ENCODE results near the gene WIF1.

Gene WIF1

GRCh38 chr12:65121049-65121955 is at the start of gene WIF1:
Gene WIF1 (minus strand): TSS chr12:65121305. CDS start chr12:65121191, 114 bp downstream.
- in situ Hi-C loops (cut with MboI; ENCODE audit: low sequenced_read_pairs), result no loop called here

DNA sequence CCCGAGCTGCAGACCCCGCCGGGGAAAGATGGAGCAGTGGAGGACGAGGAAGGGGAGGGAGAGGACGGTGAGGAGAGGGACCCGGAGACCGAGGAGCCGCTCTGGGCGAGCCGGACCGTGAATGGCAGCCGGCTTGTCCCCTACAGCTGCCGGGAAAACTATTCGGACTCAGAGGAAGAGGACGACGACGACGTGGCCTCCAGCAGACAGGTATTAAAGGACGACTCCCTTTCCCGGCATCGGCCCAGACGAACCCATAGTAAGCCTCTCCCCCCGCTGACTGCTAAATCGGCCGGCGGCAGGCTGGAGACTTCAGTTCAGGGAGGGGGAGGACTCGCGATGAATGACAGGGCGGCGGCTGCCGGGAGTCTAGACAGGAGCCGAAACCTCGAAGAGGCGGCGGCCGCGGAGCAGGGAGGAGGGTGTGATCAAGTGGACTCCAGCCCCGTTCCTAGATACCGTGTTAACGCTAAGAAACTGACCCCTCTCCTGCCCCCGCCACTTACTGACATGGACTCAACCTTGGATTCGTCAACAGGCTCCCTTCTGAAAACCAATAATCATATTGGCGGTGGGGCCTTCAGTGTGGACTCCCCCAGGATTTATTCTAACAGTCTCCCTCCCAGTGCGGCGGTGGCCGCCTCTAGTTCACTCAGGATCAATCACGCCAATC is 49.2 kb upstream of the WIF1 start:
- in situ Hi-C loops (cut with MboI; ENCODE audit: low sequenced_read_pairs), result no loop called here

- in situ Hi-C loops (cut with MboI; ENCODE audit: low sequenced_read_pairs), result no loop called here
Measured at GRCh38 chr12:65169320-65170208, 48.5 kb upstream of the WIF1 start, which contains the start of gene LEMD3. Gene LEMD3 (plus strand): TSS chr12:65169583. CDS start chr12:65169597, 14 bp downstream.

DNA sequence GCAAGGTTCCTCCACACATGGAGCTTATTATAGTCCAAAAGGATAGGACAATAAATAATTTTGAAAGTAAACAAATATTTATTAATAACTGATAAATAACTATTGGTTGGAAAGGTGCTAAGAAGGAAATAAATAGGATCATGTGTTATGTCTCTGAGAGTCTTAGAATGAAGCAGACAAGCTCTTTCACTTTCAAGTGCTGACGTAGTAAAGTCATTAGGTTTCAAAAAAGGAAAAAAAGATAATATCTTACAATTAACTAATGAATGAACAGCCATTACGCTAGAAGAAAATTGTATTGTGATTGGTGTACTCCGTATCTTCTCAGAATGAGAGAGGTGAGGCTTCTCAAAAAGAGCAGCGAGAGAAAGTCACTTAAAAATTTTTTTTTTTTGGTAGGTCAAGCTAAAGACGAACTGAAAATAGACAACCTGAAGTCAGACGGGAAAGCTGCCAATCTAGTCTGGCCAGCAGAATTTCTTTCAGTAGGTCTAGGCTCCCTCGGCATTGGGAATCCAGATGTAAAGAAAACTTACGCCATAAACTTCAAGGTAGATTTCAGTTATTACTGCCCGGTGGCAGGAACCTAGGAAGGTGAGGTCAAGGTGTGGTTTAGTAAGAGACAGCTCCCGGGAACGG is 47.7 kb upstream of the WIF1 start:
- in situ Hi-C loops (cut with MboI; ENCODE audit: low sequenced_read_pairs), result no loop called here

- in situ Hi-C loops (cut with MboI; ENCODE audit: low sequenced_read_pairs), result no loop called here
Measured at GRCh38 chr12:65164774-65165173, 43.7 kb upstream of the WIF1 start.

DNA sequence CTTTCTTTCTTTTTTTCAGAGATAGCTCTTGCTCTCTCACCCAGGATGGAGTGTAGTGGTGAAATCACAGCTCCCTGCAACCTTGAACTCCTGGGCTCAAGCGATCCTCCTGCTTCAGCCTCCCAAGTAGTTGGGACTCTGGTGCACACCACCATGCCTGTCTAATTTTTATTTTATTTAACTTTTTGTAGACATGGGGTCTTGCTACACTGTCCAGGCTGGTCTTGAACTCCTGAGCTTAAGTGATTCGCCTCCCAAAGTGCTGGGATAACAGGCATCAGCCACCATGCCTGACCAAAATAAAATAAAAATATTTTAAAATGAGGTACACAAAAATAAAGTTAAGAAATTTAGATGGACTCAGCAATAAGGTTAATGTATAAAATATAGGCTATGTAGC is 43.1 kb upstream of the WIF1 start:
- in situ Hi-C loops (cut with MboI; ENCODE audit: low sequenced_read_pairs), result no loop called here

DNA sequence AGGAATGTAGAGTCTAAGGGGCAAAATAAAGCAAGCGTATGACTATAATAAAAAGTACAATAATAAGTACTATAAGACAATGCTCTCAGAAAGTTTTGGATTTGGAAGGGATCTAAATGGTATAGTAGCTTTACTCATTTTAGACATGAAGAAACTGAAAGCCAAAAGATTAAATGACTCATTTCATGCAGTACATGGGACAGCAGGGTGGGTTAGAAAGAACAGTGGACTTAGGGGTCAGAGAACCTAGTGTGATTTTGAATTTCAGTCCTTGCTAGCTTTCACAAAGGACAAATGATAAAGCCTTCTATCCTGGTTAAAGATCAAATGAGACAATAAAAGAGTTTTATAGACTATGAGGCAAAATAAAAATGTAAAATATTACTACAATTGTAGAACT is 41.5 kb upstream of the WIF1 start:
- in situ Hi-C loops (cut with MboI; ENCODE audit: low sequenced_read_pairs), result no loop called here

GRCh38 chr12:65157091-65157490 is 36.0 kb upstream of the WIF1 start:
- in situ Hi-C loops (cut with MboI; ENCODE audit: low sequenced_read_pairs), result no loop called here

DNA sequence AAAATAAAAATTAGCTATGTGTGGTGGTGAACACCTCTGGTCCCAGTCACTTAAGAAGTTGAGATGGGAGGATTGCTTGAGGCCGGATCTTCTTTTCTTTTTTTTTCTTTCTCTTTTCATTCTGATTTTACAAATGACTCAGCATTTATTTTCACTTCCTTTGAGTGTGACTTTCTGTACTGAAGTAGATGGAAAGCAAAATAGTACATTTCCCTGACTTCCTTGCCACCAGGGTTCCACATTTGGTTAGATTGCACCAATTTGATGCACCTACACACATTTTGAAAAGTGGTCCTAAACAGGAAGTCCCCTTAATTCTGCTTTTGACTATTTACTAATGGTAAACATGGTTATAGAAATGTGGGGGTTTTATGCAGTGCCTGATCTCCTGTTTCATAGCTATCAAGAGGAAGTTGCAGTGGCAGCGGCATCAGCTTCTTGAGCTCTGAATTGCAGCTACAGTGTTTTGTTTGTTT is 35.3 kb upstream of the WIF1 start:
- in situ Hi-C loops (cut with MboI; ENCODE audit: low sequenced_read_pairs), result no loop called here

GRCh38 chr12:65155784-65156183 is 34.7 kb upstream of the WIF1 start:
- in situ Hi-C loops (cut with MboI; ENCODE audit: low sequenced_read_pairs), result no loop called here

- in situ Hi-C loops (cut with MboI; ENCODE audit: low sequenced_read_pairs), result no loop called here
Measured at GRCh38 chr12:65152596-65152995, 31.5 kb upstream of the WIF1 start.

DNA sequence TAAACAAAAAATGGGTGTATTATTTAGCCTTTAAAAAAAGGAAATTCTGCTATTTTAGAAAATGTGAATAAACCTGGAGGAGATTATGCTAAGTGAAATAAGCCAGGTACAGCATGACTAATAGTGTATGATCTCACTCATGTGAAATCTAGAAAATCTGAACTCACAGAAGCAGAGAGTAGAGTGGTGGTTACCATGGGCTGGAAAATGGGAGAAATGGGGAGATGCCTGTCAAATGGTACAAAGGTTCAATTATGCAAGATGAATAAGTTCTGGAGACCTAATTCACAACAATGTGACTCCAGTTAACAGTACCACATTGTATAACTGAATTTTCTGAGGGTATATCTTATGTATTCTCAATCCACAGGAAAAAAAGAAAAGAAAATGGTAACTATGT is 30.9 kb upstream of the WIF1 start:
- in situ Hi-C loops (cut with MboI; ENCODE audit: low sequenced_read_pairs), result no loop called here

GRCh38 chr12:65147312-65147905 is 26.3 kb upstream of the WIF1 start:
- in situ Hi-C loops (cut with MboI; ENCODE audit: low sequenced_read_pairs), result no loop called here

GRCh38 chr12:65140738-65141137 is 19.6 kb upstream of the WIF1 start:
- in situ Hi-C loops (cut with MboI; ENCODE audit: low sequenced_read_pairs), result no loop called here

DNA sequence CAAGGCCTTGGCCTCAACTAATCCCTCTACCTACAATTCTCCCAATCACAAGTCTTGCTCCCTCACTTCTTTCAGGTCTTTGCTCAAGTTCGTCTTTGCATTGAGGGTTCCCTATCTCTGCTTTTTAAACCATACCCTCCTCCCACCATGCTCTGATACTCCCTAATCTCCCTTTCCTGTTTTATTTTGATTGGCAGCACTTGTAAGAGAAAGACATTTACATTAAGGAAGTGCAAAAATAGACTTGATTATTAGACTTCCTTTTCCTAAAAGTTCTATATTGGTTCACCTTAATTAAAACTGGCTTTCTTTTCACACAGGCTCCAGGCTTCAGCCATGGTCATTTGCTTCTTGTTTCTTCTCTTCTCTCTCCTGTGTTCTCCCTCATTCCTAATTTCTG is 18.3 kb upstream of the WIF1 start:
- in situ Hi-C loops (cut with MboI; ENCODE audit: low sequenced_read_pairs), result no loop called here

DNA sequence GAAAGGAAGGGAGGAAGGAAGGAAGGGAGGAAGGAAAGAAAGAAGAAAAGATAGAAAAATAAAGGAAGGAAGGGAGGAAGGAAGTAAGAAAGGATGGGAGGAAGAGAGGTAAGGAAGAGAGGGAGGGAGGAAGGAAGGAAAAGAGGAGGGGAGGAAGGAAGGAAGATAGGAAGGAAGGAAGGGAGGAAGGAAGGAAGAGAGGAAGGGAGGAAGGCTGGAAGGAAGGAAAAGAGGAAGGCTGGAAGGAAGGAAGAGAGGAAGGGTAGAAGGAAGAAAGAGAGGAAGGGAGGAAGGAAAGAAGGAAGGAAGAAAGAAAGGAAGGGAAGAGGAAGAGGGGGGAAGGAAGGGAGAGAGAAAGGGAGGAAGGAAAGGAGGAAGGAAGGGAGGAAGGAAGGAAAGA is 12.8 kb upstream of the WIF1 start:
- in situ Hi-C loops (cut with MboI; ENCODE audit: low sequenced_read_pairs), result no loop called here

- in situ Hi-C loops (cut with MboI; ENCODE audit: low sequenced_read_pairs), result no loop called here
Measured at GRCh38 chr12:65126482-65126881, 5.4 kb upstream of the WIF1 start.

DNA sequence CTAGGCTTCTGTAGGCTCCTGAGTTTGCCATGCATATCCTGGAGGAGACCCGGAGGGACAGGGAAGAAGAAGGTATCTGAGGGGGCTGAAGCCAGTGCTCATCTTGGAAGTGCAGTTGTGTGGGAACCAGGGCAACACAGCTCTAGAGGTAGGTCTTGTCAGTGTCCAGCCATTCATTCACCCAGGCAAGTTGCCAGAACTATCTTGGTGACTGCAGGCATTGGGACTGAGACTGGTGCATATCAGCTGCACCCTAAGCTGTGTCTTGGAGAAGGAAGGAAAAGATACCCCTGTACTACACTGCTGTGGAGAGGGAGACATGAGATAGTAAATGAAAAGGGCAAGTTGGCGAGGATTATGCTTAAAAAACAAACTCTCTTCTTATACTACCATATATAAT is 4.9 kb upstream of the WIF1 start:
- in situ Hi-C loops (cut with MboI; ENCODE audit: low sequenced_read_pairs), result no loop called here

- in situ Hi-C loops (cut with MboI; ENCODE audit: low sequenced_read_pairs), result no loop called here
Measured at GRCh38 chr12:65125247-65125646, 4.1 kb upstream of the WIF1 start.

DNA sequence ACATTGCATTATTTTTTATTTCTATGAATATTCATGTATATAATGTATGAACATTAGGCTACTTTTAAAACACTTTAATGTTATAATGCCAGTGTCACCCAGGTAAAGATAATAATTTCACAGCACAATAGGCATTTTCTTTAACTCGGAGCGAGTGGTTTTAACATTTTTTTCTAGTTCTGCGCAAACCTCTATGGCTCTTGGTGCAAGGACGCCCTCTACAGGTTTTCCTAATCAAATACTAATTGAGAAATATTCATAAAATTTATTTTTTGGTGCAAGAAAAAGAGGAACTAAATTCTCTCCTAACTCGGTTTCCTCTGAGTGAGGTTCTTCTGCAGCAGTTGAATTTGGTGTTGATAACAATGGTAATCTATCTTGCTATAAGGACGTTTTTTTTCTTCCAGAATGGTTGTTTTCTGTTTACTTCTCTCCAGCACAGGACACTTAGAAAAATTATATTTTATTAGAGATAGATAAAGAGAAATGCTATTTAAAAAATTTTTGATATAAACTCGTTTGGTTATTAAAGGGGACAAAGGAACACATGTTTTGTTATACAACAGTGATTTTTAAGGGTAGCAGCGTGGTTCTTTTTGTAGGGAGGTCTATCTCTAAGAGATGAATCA is 2.4 kb upstream of the WIF1 start:
- in situ Hi-C loops (cut with MboI; ENCODE audit: low sequenced_read_pairs), result no loop called here
